Mammary epithelial cell (primary cell): ENCODE results near the gene ACOT9.
"Not testable (repeated sequence)": the region's sequence is repeated elsewhere in the genome, so short reads cannot be mapped to it uniquely, and the experiment has no call there.

Source experiments
- CTCF ChIP-seq, 2 donors: IDR thresholded peaks in 1 of 2; conservative IDR thresholded peaks in 1 of 2; 2 replicates each; pipeline ENCODE4 v1.5.1; 2011 to 2012; ENCODE audit warnings: inconsistent platforms in 2 of 2, low read length in 2 of 2, mild to moderate bottlenecking in 2 of 2, control low read depth in 1 of 2, low read depth in 1 of 2; ENCODE audit not compliant: insufficient read depth in 1 of 2; ENCODE audit errors: extremely low read depth in 1 of 2
- EZH2 ChIP-seq: IDR thresholded peaks from 2 replicates; pipeline ENCODE4 v1.6.1; 2012; ENCODE audit warnings: low read length, inconsistent platforms, borderline replicate concordance

GRCh38 chrX:23743623-23743971 lies 521 bp upstream of the ACOT9 start:
- not testable (repeated sequence) for TF ChIP-seq CTCF (conservative IDR thresholded peaks at IDR 0.05 in 1 of 2, IDR thresholded peaks at IDR 0.05 in 1 of 2; ENCODE audit: extremely low read depth in 1 of 2, insufficient read depth in 1 of 2, low read depth in 1 of 2, low read length in 2 of 2); EZH2
